Measurements from ENCODE around the gene ADGRB3. TPM values are rescaled to one million over a fixed set of nuclear protein-coding genes. Genes with fewer than 3 reads are reported as not detected.

The ADGRB3 gene
- total RNA-seq, 1 donor from 2014 or later, result 1.5 TPM

DNA sequence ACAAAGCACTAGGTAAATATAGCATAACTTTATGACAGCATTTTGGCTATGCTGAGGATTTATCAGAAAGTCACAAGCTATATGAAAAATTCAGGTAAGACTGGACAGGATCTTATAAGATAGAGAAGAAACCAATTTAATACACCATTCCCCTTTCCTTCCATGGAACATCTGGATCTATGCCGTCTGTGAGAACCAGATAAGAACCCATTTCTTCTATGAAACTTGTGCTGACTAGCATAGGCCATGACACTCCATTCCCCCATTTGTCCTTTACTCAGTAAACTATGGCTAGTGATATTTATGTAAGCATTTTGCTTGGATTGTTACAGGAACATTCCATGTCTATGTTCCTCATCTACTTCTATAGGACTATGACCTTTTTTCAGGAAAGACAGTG is 437.7 kb downstream of the ADGRB3 start:
- Histone ChIP-seq H3K4me2 (no peak overlapping the region), H3K9ac (no peak overlapping the region), H3K79me2 (ENCODE audit: low read depth) (no peaks in the 10 kb centered on the region), H3F3A (ENCODE audit: low read depth) (no peaks in the 10 kb centered on the region), H2AFZ (replicated peaks) (no peak overlapping the region), H3K36me3 (no peaks in the 10 kb centered on the region), H3K4me1 (no peaks in the 10 kb centered on the region), H4K20me1 (ENCODE audit: low read depth) (no peaks in the 10 kb centered on the region), H3K9me3 (ENCODE audit: low read depth) (no peaks in the 10 kb centered on the region), H3K27ac (no peak overlapping the region), H3K4me3 (no peak overlapping the region), H3K27me3 (no peaks in the 10 kb centered on the region)
- Mint-ChIP-seq H3K36me3 (no peaks in the 10 kb centered on the region), H3K4me1 (no peaks in the 10 kb centered on the region), H3K27me3 (ENCODE audit: insufficient read depth, low read depth) (no peaks in the 10 kb centered on the region), H3K9me3 (no peaks in the 10 kb centered on the region), H3K27ac (no peak overlapping the region), H3K4me3 (no peak overlapping the region)
- no peak for TF ChIP-seq EZH2phosphoT487 (IDR thresholded peaks at IDR 0.05)
- TF ChIP-seq, protein P1, sequence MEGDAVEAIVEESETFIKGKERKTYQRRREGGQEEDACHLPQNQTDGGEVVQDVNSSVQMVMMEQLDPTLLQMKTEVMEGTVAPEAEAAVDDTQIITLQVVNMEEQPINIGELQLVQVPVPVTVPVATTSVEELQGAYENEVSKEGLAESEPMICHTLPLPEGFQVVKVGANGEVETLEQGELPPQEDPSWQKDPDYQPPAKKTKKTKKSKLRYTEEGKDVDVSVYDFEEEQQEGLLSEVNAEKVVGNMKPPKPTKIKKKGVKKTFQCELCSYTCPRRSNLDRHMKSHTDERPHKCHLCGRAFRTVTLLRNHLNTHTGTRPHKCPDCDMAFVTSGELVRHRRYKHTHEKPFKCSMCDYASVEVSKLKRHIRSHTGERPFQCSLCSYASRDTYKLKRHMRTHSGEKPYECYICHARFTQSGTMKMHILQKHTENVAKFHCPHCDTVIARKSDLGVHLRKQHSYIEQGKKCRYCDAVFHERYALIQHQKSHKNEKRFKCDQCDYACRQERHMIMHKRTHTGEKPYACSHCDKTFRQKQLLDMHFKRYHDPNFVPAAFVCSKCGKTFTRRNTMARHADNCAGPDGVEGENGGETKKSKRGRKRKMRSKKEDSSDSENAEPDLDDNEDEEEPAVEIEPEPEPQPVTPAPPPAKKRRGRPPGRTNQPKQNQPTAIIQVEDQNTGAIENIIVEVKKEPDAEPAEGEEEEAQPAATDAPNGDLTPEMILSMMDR (IDR thresholded peaks at IDR 0.05), result no peak
- no peak for TF ChIP-seq EZH2 (IDR thresholded peaks at IDR 0.05)
- no peak for DNase-seq (ENCODE audit: low spot score)

DNA sequence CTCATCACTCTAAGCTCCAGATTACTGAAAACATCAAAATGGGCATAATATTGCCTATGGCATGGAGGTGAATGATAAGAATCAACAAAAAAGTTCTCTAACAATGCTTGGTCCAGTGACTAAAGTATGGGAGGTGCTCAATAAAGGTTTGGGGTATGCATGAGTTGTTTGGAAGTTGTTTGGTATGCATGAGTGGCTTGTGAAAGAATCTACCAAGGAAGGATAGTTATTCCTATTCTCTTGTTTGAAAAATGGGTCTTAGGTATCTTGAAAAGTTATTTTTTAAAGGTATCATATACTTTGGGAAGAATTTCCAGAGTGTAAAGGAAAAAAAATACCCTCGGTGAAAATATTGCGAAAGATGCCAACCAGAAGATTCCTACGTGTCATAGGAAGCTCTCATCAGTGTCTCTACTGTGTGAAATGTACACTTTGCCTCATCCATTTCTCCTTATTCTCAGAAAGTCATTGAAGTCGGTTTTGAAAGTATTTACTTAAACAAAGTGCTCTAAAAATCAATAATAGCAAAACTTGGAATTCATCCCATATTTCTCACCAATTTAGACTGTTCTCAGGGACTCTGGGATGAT is 449.8 kb downstream of the ADGRB3 start:
- H3K4me1 ChIP-seq, result peaks cover 7% of the 10 kb centered on the region
- no peaks in the 10 kb centered on the region for H3K36me3 ChIP-seq
- TF ChIP-seq EZH2 (IDR thresholded peaks at IDR 0.05), result no peak
- TF ChIP-seq, protein P1 (IDR thresholded peaks at IDR 0.05), result no peak
- no peak for TF ChIP-seq EZH2phosphoT487 (IDR thresholded peaks at IDR 0.05)
- no peak overlapping the region for H2AFZ ChIP-seq (replicated peaks)
- H3K9me3 ChIP-seq (ENCODE audit: low read depth), result no peaks in the 10 kb centered on the region
- no peak overlapping the region for H3K4me2 ChIP-seq
- Mint-ChIP-seq H3K27ac (no peak overlapping the region), H3K9me3 (no peaks in the 10 kb centered on the region), H3K4me1 (peaks cover 2% of the 10 kb centered on the region), H3K36me3 (no peaks in the 10 kb centered on the region), H3K27me3 (ENCODE audit: insufficient read depth, low read depth) (peaks cover 2% of the 10 kb centered on the region), H3K4me3 (no peak overlapping the region)
- no peaks in the 10 kb centered on the region for H3F3A ChIP-seq (ENCODE audit: low read depth)
- no peak overlapping the region for H3K9ac ChIP-seq
- H3K27me3 ChIP-seq, result no peaks in the 10 kb centered on the region
- H3K4me3 ChIP-seq, result no peak overlapping the region
- no peaks in the 10 kb centered on the region for H4K20me1 ChIP-seq (ENCODE audit: low read depth)
- H3K79me2 ChIP-seq (ENCODE audit: low read depth), result no peaks in the 10 kb centered on the region
- DNase-seq (ENCODE audit: low spot score), result no peak
- H3K27ac ChIP-seq, result no peak overlapping the region

DNA sequence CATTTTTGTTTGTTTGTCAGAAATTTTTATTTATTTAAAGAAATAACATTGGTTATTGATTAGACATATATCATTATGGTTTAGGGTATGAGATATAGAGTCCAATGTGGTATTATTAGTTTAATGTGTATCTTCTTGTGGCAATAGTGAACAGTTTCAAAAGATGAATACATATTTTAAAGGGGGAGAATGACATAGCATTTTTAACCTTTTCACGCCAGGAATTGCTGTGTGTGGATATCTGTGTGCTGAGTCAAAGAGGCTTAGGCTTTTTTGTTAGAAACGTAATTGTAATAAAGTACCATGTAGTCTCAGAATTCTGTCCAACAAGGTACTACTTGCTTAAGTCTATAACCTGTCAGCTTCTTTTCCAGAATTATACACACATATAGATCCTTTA is 451.6 kb downstream of the ADGRB3 start:
- no peaks in the 10 kb centered on the region for H3K36me3 Mint-ChIP-seq
- Histone ChIP-seq H3K9ac (no peak overlapping the region), H3K27ac (no peak overlapping the region), H3K9me3 (ENCODE audit: low read depth) (no peaks in the 10 kb centered on the region), H3K36me3 (no peaks in the 10 kb centered on the region), H3K79me2 (ENCODE audit: low read depth) (no peaks in the 10 kb centered on the region), H3K4me1 (peaks cover 7% of the 10 kb centered on the region), H3K27me3 (no peaks in the 10 kb centered on the region), H2AFZ (replicated peaks) (no peak overlapping the region), H3K4me3 (no peak overlapping the region), H3F3A (ENCODE audit: low read depth) (no peaks in the 10 kb centered on the region), H4K20me1 (ENCODE audit: low read depth) (no peaks in the 10 kb centered on the region), H3K4me2 (no peak overlapping the region)
- H3K4me1 Mint-ChIP-seq, result peaks cover 2% of the 10 kb centered on the region
- no peak overlapping the region for H3K27ac Mint-ChIP-seq
- TF ChIP-seq EZH2 (IDR thresholded peaks at IDR 0.05) (no peak), EZH2phosphoT487 (IDR thresholded peaks at IDR 0.05) (no peak)
- TF ChIP-seq, protein P1 (IDR thresholded peaks at IDR 0.05), result no peak
- H3K4me3 Mint-ChIP-seq, result no peak overlapping the region
- H3K27me3 Mint-ChIP-seq (ENCODE audit: insufficient read depth, low read depth), result peaks cover 2% of the 10 kb centered on the region
- no peaks in the 10 kb centered on the region for H3K9me3 Mint-ChIP-seq
- DNase-seq (ENCODE audit: low spot score), result no peak

All from neural progenitor cell (in vitro differentiated cells).